Cardiac muscle cell (in vitro differentiated cells and primary cell): Measurements from ENCODE around the gene APCS. TPM values are rescaled to one million over a fixed set of nuclear protein-coding genes. Genes with fewer than 3 reads are reported as not detected.

Source experiments
- DNase-seq, 2 donors: peaks; one replicate each; pipeline versions ENCODE4 v3.0.0 to v3.0.0-alpha.2; 2010 to 2017; ENCODE audit warnings: low read depth in 1 of 2, low spot score in 1 of 2
- H3K27ac ChIP-seq: fragments of 200-600 bp; sonication (generic); 2 replicates; pipeline ENCODE4 v1.5.1; 2016
- H3K27me3 ChIP-seq: fragments of 200-600 bp; sonication (generic); 2 replicates; pipeline ENCODE4 v1.6.0; 2016; ENCODE audit warnings: control low read depth
- H3K36me3 ChIP-seq: fragments of 200-600 bp; sonication (generic); 2 replicates; pipeline ENCODE4 v1.5.1; 2016; ENCODE audit warnings: control low read depth
- H3K4me1 ChIP-seq: fragments of 200-600 bp; sonication (generic); 2 replicates; pipeline ENCODE4 v1.8.1; 2017; ENCODE audit warnings: low read depth, mild to moderate bottlenecking, mixed run types
- H3K4me3 ChIP-seq: fragments of 200-600 bp; sonication (generic); 2 replicates; pipeline ENCODE4 v1.5.1; 2016; ENCODE audit warnings: mild to moderate bottlenecking
- H3K9me3 ChIP-seq: fragments of 200-600 bp; sonication (generic); 2 replicates; pipeline ENCODE4 v1.5.1; 2017; ENCODE audit warnings: low read depth, mild to moderate bottlenecking, control low read depth
- polyA plus RNA-seq: library from polyadenylated mRNA; unstranded; fragments of >200 nt; fragmentation: Nextera tagmentation; extraction: Ambion mirVana; gene quantifications from 2 replicates; pipeline ENCODE4 v1.2.1, GENCODE V29; 2016
- total RNA-seq: library from RNA; depleted of rRNA; stranded (reverse); fragments of >200 nt; gene quantifications from 2 replicates; pipeline ENCODE4 v1.2.3, GENCODE V29; 2016
- TF ChIP-seq, protein P1 (sequence below): IDR thresholded peaks from 2 replicates; pipeline ENCODE4 v1.5.1; 2012; ENCODE audit warnings: low read depth, mild to moderate bottlenecking, low read length

The APCS gene
- total and polyA plus RNA-seq, 2 experiments from 2014 or later = not detected

DNA sequence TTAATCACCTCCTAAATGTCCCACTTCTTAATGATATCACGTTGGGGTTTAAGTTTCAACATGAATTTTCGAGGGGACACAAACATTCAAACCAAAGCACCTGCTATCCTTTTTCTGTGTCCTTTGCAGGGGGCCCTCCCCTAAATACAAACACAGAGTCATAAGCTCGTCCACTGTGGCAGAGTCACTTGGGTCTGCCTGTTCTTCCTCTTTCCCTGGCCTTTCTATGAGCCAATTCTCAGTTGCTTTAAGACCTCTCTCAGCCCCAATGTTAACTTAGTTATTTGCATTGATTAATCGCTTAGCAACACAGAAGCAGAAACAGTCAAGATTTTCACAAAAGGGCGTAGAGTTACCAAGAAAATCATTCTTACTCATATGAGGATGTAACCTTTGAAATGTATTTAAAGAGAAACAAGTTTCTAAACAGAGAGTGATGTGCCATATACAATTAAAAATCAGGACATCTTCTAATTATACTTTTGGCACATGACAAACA, 14.9 kb downstream of the APCS start:
- DNase-seq = no peak
- TF ChIP-seq, protein P1, sequence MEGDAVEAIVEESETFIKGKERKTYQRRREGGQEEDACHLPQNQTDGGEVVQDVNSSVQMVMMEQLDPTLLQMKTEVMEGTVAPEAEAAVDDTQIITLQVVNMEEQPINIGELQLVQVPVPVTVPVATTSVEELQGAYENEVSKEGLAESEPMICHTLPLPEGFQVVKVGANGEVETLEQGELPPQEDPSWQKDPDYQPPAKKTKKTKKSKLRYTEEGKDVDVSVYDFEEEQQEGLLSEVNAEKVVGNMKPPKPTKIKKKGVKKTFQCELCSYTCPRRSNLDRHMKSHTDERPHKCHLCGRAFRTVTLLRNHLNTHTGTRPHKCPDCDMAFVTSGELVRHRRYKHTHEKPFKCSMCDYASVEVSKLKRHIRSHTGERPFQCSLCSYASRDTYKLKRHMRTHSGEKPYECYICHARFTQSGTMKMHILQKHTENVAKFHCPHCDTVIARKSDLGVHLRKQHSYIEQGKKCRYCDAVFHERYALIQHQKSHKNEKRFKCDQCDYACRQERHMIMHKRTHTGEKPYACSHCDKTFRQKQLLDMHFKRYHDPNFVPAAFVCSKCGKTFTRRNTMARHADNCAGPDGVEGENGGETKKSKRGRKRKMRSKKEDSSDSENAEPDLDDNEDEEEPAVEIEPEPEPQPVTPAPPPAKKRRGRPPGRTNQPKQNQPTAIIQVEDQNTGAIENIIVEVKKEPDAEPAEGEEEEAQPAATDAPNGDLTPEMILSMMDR = no peak
- no peaks in the 10 kb centered on the region for H3K36me3 ChIP-seq
- H3K4me3 ChIP-seq = no peak overlapping the region
- no peaks in the 10 kb centered on the region for H3K9me3 ChIP-seq
- H3K27ac ChIP-seq = no peak overlapping the region
- H3K4me1 ChIP-seq = no peaks in the 10 kb centered on the region
- no peaks in the 10 kb centered on the region for H3K27me3 ChIP-seq

DNA sequence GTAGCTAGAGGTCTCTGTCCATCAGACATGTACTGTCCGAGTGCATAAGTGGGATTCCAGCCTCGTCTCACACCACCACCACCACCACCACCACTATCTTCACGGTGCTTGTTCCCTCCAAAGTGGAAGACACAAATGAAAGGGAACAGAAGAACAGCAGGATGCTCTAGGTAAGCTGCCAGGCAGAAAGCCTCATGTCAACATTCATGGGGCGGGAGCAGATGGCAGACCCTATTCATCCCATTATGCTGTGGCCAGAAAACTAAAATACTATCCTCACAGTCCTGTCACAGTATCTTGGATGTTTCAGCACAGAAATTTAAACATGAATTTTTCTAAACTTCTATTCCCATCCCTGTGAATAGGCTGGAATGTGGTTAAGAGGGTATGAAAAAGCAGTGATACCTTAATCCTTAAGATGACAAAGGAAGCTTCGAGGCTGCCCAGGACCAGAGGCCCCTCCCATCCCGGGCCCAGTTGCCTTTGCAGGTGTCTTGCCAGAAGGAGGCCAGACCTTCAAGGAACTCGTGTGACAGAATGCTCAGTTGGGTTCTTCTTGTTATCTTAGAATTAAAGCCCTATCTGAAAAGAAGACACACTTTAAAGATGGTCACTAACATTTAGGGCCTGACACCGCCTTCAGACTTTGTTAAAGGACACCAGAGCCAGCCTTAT, 24.7 kb downstream of the APCS start:
- Histone ChIP-seq H3K27me3 (no peaks in the 10 kb centered on the region), H3K36me3 (no peaks in the 10 kb centered on the region), H3K4me1 (no peaks in the 10 kb centered on the region), H3K4me3 (no peak overlapping the region), H3K9me3 (no peaks in the 10 kb centered on the region), H3K27ac (no peak overlapping the region)
- TF ChIP-seq, protein P1 = no peak
- no peak for DNase-seq

DNA sequence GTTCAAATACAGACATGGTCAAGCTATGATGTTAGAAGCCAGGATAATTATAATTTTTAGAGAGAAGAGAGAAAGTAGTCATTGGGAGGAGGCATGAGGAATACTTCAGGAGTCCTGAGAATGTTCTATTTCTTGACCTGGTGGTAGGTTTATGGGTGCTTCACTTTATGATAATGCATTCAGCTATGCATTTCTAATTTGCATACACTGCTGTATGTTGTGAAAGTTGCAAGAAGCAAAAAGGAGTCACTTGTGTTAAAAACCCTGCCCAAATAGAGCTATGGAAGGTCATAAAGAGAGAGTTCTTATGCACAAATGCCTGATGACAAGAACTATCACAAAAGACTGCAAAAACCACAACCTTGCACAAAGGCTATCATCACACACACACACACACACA, 45.3 kb downstream of the APCS start:
- no peaks in the 10 kb centered on the region for H3K36me3 ChIP-seq

More for the DNA sequence above, 45.3 kb downstream of the APCS start:
- no peaks in the 10 kb centered on the region for H3K27me3 ChIP-seq
- no peak overlapping the region for H3K27ac ChIP-seq
- H3K9me3 ChIP-seq = peaks cover 2% of the 10 kb centered on the region
- H3K4me1 ChIP-seq = no peaks in the 10 kb centered on the region
- no peak for DNase-seq
- TF ChIP-seq, protein P1 = no peak
- no peak overlapping the region for H3K4me3 ChIP-seq

Other genes starting within 250 kb of the APCS start
- not detected in 2 replicates for gene OR10J4, start 155.6 kb upstream of the APCS start, total RNA-seq
- gene OR10J4, start 155.6 kb upstream of the APCS start, polyA plus RNA-seq = not detected in 2 replicates
- gene OR10J1, start 148.1 kb upstream of the APCS start, total RNA-seq = not detected in 2 replicates
- not detected in 2 replicates for gene OR10J1, start 148.1 kb upstream of the APCS start, polyA plus RNA-seq
- not detected in 2 replicates for gene OR10J5, start 51.8 kb upstream of the APCS start, total RNA-seq
- gene OR10J5, start 51.8 kb upstream of the APCS start, polyA plus RNA-seq = not detected in 2 replicates
- gene CRP, start 126.8 kb downstream of the APCS start, total RNA-seq = not detected in 2 replicates
- gene CRP, start 126.8 kb downstream of the APCS start, polyA plus RNA-seq = not detected in 2 replicates
- gene DUSP23, start 193.1 kb downstream of the APCS start, total RNA-seq = 35.0 and 47.9 TPM in 2 replicates
- 46.3 and 53.4 TPM in 2 replicates for gene DUSP23, start 193.1 kb downstream of the APCS start, polyA plus RNA-seq
- not detected in 2 replicates for gene FCRL6, start 214.5 kb downstream of the APCS start, total RNA-seq
- not detected in 2 replicates for gene FCRL6, start 214.5 kb downstream of the APCS start, polyA plus RNA-seq
- not detected in 2 replicates for gene SLAMF8, start 239.0 kb downstream of the APCS start, total RNA-seq
- not detected in 2 replicates for gene SLAMF8, start 239.0 kb downstream of the APCS start, polyA plus RNA-seq